Tibial artery (tissue), 4 donors: Measurements from ENCODE around the gene ZNF91.
"Not testable (repeated sequence)": the region's sequence is repeated elsewhere in the genome, so short reads cannot be mapped to it uniquely, and the experiment has no call there.

Experiments used
- DNase-seq, 2 donors: peaks; one replicate each; pipeline ENCODE4 v3.0.0-alpha.2; 2019
- H3K27ac ChIP-seq, 2 donors: fragments of 200-600 bp; sonication (generic) in 1 of 2; 1 replicate in 1 of 2; 2 replicates in 1 of 2; pipeline ENCODE4 v1.5.1; 2018 to 2019; ENCODE audit warnings: mild to moderate bottlenecking in 1 of 2
- H3K27me3 ChIP-seq, 2 donors: fragments of 200-600 bp; sonication (generic) in 1 of 2; one replicate each; pipeline versions ENCODE4 v1.5.1 to v1.6.0; 2016 to 2019
- H3K36me3 ChIP-seq, 3 donors: fragments of 200-600 bp; sonication (generic) in 2 of 3; one replicate each; pipeline ENCODE4 v1.5.1; 2016 to 2019; ENCODE audit warnings: mild to moderate bottlenecking in 2 of 3
- H3K4me1 ChIP-seq, 4 donors: fragments of 200-600 bp; sonication (generic) in 2 of 4; 1 replicate in 3 of 4; 2 replicates in 1 of 4; pipeline ENCODE4 v1.5.1; 2016 to 2019
- H3K4me3 ChIP-seq, 2 donors: fragments of 200-600 bp; sonication (generic) in 1 of 2; 1 replicate in 1 of 2; 2 replicates in 1 of 2; pipeline ENCODE4 v1.5.1; 2018 to 2019; ENCODE audit warnings: mild to moderate bottlenecking in 2 of 2
- H3K9me3 ChIP-seq, 3 donors: fragments of 200-600 bp; sonication (generic) in 1 of 3; one replicate each; pipeline ENCODE4 v1.5.1; 2016 to 2019
- CTCF ChIP-seq, 2 experiments: fragments of 200-600 bp in 1 of 2; fragments of 450-650 bp in 1 of 2; IDR thresholded peaks; one replicate each; pipeline ENCODE4 v1.5.1; 2017 to 2019; ENCODE audit warnings: antibody characterized with exemption in 2 of 2, mild to moderate bottlenecking in 1 of 2, moderate library complexity in 1 of 2
- intact Hi-C: fragments of 100-400 bp; cut with DNase I; formaldehyde crosslinking; loops from one replicate; pipeline ENCODE4 v1.15.0; 2023; ENCODE audit warnings: low total_unique reads

The ZNF91 gene

DNA sequence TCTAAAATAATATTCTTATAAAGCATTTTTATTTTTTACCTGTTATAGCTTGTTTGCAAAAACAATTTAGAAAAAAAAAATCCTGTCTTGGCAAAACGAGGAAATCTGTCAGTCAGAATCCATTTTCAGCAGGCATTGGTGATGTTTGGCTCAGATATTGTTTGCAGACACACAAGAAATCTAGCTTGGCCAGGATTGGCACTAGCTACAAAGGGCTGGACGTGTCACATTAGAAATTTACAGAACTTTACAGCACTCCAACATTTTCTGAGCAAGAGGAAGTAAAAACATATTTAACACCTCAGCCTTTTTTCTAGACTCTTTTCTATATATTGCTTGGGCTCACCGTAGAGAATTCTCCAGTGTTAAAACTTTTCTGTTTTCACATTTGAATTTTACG lies 9.9 kb downstream of the ZNF91 start:
- Histone ChIP-seq H3K36me3 (peaks cover 32 to 56% (median 42%) of the 10 kb centered on the region in 3 donors), H3K27ac (no peak overlapping the region)

GRCh38 chr19:23384858-23385257 lies 10.4 kb downstream of the ZNF91 start:
- intact Hi-C loops: no loop called here
- no peak overlapping the region for H3K27ac ChIP-seq
- no peak for DNase-seq
- H3K4me1 ChIP-seq: peaks cover 0 to 30% (median 8%) of the 10 kb centered on the region in 4 donors
- peaks cover 32 to 57% (median 42%) of the 10 kb centered on the region in 3 donors for H3K36me3 ChIP-seq
- no peak for TF ChIP-seq CTCF (IDR thresholded peaks at IDR 0.05)
- H3K9me3 ChIP-seq: peaks cover 0 to 37% (median 7%) of the 10 kb centered on the region in 3 donors
- no peak overlapping the region for H3K4me3 ChIP-seq
- no peaks in the 10 kb centered on the region for H3K27me3 ChIP-seq

More for the DNA sequence above, 9.9 kb downstream of the ZNF91 start:
- DNase-seq: no peak
- no peak for TF ChIP-seq CTCF (IDR thresholded peaks at IDR 0.05)
- Histone ChIP-seq H3K4me3 (no peak overlapping the region), H3K27me3 (no peaks in the 10 kb centered on the region), H3K4me1 (peaks cover 0 to 28% (median 6%) of the 10 kb centered on the region in 4 donors), H3K9me3 (peaks cover 0 to 37% (median 7%) of the 10 kb centered on the region in 3 donors)
- intact Hi-C loops: no loop called here

DNA sequence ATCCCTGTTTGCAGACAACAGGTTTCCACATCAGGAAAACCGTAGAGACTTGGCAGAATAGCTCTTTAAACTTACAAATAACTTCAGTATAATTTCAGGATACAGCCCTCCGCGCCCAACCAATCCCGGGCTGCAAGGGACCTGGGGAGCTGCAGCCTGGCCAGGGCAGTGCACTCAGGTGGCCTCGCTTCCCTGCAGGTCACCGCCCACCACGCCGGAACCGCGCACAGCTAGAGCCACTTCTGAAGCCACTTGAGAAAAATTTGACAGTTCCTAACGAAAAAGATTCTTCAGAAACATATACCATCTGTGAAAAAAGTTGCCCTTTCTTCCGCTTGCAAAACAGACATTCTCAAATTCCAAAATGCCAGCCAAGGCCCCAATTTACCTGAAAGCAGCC lies 11.1 kb downstream of the ZNF91 start:
- Histone ChIP-seq H3K36me3 (peaks cover 32 to 64% (median 42%) of the 10 kb centered on the region in 3 donors), H3K9me3 (peaks cover 0 to 37% (median 7%) of the 10 kb centered on the region in 3 donors), H3K4me3 (no peak overlapping the region), H3K4me1 (peaks cover 0 to 30% (median 12%) of the 10 kb centered on the region in 4 donors), H3K27me3 (no peaks in the 10 kb centered on the region), H3K27ac (no peak overlapping the region)
- no peak for DNase-seq
- intact Hi-C loops: no loop called here
- TF ChIP-seq CTCF (IDR thresholded peaks at IDR 0.05): no peak

GRCh38 chr19:23382955-23383354 lies 12.3 kb downstream of the ZNF91 start:
- no peak overlapping the region for H3K27ac ChIP-seq
- no peaks in the 10 kb centered on the region for H3K27me3 ChIP-seq
- peaks cover 0 to 37% (median 7%) of the 10 kb centered on the region in 3 donors for H3K9me3 ChIP-seq
- H3K4me3 ChIP-seq: no peak overlapping the region
- intact Hi-C loops: no loop called here
- no peak for TF ChIP-seq CTCF (IDR thresholded peaks at IDR 0.05)
- no peak for DNase-seq
- peaks cover 32 to 68% (median 37%) of the 10 kb centered on the region in 3 donors for H3K36me3 ChIP-seq
- H3K4me1 ChIP-seq: peaks cover 0 to 26% (median 15%) of the 10 kb centered on the region in 4 donors

DNA sequence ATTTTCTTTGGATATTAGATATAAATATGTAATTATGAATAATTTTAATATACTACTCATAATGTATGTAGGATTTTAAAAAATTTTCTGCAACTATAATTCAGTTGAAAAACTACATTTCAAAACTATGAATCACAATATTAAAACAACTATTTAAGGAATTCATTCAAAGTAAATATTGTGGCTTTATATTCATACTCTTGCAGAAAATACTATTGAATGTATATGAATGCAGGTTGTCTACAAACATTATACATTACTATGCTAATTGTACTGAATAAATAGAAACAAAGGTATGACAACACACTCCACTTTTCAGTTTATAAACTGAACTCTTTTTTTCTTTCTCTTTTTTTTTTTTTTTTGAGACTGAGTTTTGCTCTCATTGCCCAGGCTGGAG lies 14.2 kb downstream of the ZNF91 start:
- no peak for DNase-seq
- Histone ChIP-seq H3K4me1 (peaks cover 0 to 33% (median 18%) of the 10 kb centered on the region in 4 donors), H3K27ac (no peak overlapping the region), H3K4me3 (no peak overlapping the region), H3K27me3 (no peaks in the 10 kb centered on the region), H3K36me3 (peaks cover 29 to 74% (median 37%) of the 10 kb centered on the region in 3 donors), H3K9me3 (peaks cover 0 to 46% (median 7%) of the 10 kb centered on the region in 3 donors)
- no peak for TF ChIP-seq CTCF (IDR thresholded peaks at IDR 0.05)
- intact Hi-C loops: no loop called here

- Histone ChIP-seq H3K9me3 (peaks cover 0 to 42% (median 11%) of the 10 kb centered on the region in 3 donors), H3K4me1 (peaks cover 0 to 33% (median 12%) of the 10 kb centered on the region in 4 donors), H3K36me3 (peaks cover 24 to 67% (median 31%) of the 10 kb centered on the region in 3 donors)
- H3K4me3 ChIP-seq, H3K27ac ChIP-seq, H3K27me3 ChIP-seq, intact Hi-C loops, DNase-seq: not testable (repeated sequence)
Measured at GRCh38 chr19:23379671-23380070, 15.6 kb downstream of the ZNF91 start.
